ENCODE measurements around the gene TMEM218.

The TMEM218 gene

DNA sequence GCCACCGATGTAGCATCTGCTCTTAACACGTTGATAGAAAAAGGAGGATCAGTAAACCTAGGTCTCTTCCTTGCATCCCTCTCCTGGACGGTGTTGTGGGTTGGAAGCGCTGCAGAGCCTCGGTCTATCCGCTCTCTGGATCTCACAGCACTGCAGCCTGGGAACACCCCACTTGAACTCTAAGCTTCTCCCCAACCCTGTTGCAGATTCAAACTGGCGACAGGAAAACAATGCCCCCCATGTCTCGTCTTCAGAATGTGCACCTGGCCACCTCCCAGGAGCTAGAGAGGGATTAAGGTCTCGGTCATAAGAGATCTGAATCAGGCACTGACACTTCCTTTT lies 454 bp downstream of the TMEM218 start:
- Histone ChIP-seq H3K4me1 (ENCODE audit: low read depth, poor library complexity, severe bottlenecking) (peaks cover 18% of the 10 kb centered on the region), H3K79me2 (ENCODE audit: insufficient read depth, low read depth) (no peaks in the 10 kb centered on the region), H3K9ac (peak overlapping the region; percentile 69), H3K4me3 (IDR thresholded peaks at IDR 0.05; ENCODE audit: insufficient read depth, low read depth, low read length) (no peak overlapping the region), H3K27me3 (ENCODE audit: insufficient read depth, low read depth) (no peaks in the 10 kb centered on the region), H3K27ac (peak overlapping the region; percentile 43), H2AFZ (ENCODE audit: low read depth) (peak overlapping the region; percentile 61), H4K20me1 (ENCODE audit: insufficient read depth) (no peaks in the 10 kb centered on the region), H3K4me2 (peak overlapping the region; percentile 63; the same call in 1 of the 2 replicates), H3K36me3 (ENCODE audit: insufficient read depth) (no peaks in the 10 kb centered on the region)
- no peak for TF ChIP-seq CTCF (conservative IDR thresholded peaks at IDR 0.05; ENCODE audit: low read depth, low read length)

GRCh38 chr11:125110506-125110905 lies 920 bp downstream of the TMEM218 start:
- peak overlapping the region; percentile 69; the same call in 1 of the 2 replicates for H3K9ac ChIP-seq

GRCh38 chr11:125108469-125108868 lies 3.0 kb downstream of the TMEM218 start:
- no peak overlapping the region for H3K4me2 ChIP-seq
- H3K9ac ChIP-seq, result no peak overlapping the region
- H3K4me3 ChIP-seq (IDR thresholded peaks at IDR 0.05; ENCODE audit: insufficient read depth, low read depth, low read length), result no peak overlapping the region
- H3K4me1 ChIP-seq (ENCODE audit: low read depth, poor library complexity, severe bottlenecking), result peaks cover 24% of the 10 kb centered on the region
- H4K20me1 ChIP-seq (ENCODE audit: insufficient read depth), result no peaks in the 10 kb centered on the region
- no peak for TF ChIP-seq CTCF (conservative IDR thresholded peaks at IDR 0.05; ENCODE audit: low read depth, low read length)
- no peaks in the 10 kb centered on the region for H3K36me3 ChIP-seq (ENCODE audit: insufficient read depth)
- H2AFZ ChIP-seq (ENCODE audit: low read depth), result no peak overlapping the region
- H3K27me3 ChIP-seq (ENCODE audit: insufficient read depth, low read depth), result no peaks in the 10 kb centered on the region
- H3K79me2 ChIP-seq (ENCODE audit: insufficient read depth, low read depth), result no peaks in the 10 kb centered on the region
- H3K27ac ChIP-seq, result no peak overlapping the region

More at GRCh38 chr11:125110506-125110905, 920 bp downstream of the TMEM218 start:
- no peak for TF ChIP-seq CTCF (conservative IDR thresholded peaks at IDR 0.05; ENCODE audit: low read depth, low read length)
- Histone ChIP-seq H4K20me1 (ENCODE audit: insufficient read depth) (no peaks in the 10 kb centered on the region), H3K27me3 (ENCODE audit: insufficient read depth, low read depth) (no peaks in the 10 kb centered on the region), H2AFZ (ENCODE audit: low read depth) (no peak overlapping the region), H3K4me3 (IDR thresholded peaks at IDR 0.05; ENCODE audit: insufficient read depth, low read depth, low read length) (no peak overlapping the region), H3K79me2 (ENCODE audit: insufficient read depth, low read depth) (no peaks in the 10 kb centered on the region), H3K4me1 (ENCODE audit: low read depth, poor library complexity, severe bottlenecking) (peaks cover 22% of the 10 kb centered on the region), H3K4me2 (peak overlapping the region; percentile 63; the same call in 1 of the 2 replicates), H3K36me3 (ENCODE audit: insufficient read depth) (no peaks in the 10 kb centered on the region), H3K27ac (peak overlapping the region; percentile 43; the same call in 1 of the 2 replicates)

- Histone ChIP-seq H3K27me3 (ENCODE audit: insufficient read depth, low read depth) (no peaks in the 10 kb centered on the region), H3K4me3 (IDR thresholded peaks at IDR 0.05; ENCODE audit: insufficient read depth, low read depth, low read length) (no peak overlapping the region), H3K36me3 (ENCODE audit: insufficient read depth) (no peaks in the 10 kb centered on the region), H3K9ac (no peak overlapping the region), H3K27ac (no peak overlapping the region), H3K79me2 (ENCODE audit: insufficient read depth, low read depth) (no peaks in the 10 kb centered on the region), H2AFZ (ENCODE audit: low read depth) (no peak overlapping the region), H4K20me1 (ENCODE audit: insufficient read depth) (no peaks in the 10 kb centered on the region), H3K4me1 (ENCODE audit: low read depth, poor library complexity, severe bottlenecking) (peaks cover 19% of the 10 kb centered on the region), H3K4me2 (no peak overlapping the region)
- no peak for TF ChIP-seq CTCF (conservative IDR thresholded peaks at IDR 0.05; ENCODE audit: low read depth, low read length)
Measured at GRCh38 chr11:125105926-125106325, 5.5 kb downstream of the TMEM218 start.

Data from KMS-11 (cell line).